ENCODE results near the gene MTAP.

The MTAP gene

GRCh38 chr9:21853414-21853813, 51.0 kb downstream of the MTAP start:
- no peak for DNase-seq (ENCODE audit: low spot score)

DNA sequence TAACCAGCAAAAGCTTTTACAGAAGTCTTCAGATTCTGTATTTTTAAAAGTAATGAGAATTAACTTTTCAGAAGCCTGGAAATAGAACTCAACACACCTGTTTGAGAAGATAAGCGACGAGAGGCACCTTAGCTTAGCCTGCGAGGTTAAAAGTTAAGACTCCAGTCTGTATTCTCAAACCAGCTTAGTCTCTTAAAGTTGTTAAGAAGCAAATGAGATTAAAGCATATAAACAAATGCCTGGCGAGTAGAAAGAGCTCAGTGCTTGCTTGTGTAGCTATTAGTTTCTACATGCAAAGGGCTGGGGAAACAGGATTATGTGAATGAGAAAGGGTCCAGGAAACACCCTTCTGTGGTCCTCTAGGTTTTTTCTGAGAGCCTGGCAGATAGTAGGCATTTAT, 51.7 kb downstream of the MTAP start:
- DNase-seq (ENCODE audit: low spot score) = no peak

- no peak for DNase-seq (ENCODE audit: low spot score)
These were observed 52.2 kb downstream of the MTAP start for GRCh38 chr9:21854594-21854993.

DNA sequence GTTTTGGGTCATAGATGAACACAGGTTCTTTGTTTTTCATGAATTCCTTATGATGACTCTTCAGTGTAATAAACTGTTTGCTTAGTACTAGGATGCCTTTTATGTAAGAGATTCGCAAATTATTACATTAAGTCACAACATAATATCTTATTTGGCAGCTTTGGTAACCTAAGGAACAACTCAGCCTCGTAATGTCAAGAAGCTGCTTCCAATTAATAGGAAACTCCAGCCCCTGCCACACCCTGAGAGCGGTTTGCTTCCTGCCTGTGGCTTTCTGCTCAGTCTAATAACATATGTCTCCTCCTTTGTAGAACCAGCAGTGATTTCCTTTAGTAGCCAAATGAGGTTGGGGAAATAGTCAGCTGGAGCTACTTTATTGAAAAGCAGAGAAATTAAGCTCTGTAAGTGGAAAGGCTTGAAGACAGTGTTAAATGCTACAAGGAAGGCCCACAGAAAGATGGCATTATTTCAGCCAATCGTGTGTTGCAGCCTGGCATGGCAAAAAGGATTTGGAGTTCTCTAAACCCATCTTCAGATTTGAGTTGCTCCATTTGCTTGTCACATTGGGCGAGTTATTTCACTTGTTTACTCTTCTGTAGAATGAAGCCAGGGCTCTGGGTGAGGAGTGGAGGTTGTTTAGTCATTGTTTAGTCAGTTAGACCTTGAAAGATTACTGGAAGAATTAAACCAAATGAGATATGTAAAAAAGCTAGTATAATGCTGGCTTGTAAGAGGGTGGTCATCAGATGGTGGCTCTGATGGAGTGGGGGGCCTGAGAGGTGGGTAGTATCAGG, 54.1 kb downstream of the MTAP start:
- no peak for DNase-seq (ENCODE audit: low spot score)

DNA sequence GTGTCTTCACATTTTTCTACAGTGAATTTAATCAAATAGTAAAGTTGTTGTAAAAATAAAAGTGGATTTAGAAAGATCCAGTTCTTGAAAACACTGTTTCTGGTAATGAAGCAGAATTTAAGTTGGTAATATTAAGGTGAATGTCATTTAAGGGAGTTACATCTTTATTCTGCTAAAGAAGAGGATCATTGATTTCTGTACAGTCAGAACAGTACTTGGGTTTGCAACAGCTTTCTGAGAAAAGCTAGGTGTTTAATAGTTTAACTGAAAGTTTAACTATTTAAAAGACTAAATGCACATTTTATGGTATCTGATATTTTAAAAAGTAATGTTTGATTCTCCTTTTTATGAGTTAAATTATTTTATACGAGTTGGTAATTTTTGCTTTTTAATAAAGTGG, 60.4 kb downstream of the MTAP start:
- no peak for DNase-seq (ENCODE audit: low spot score)

GRCh38 chr9:21864505-21864904, 62.1 kb downstream of the MTAP start:
- no peak for DNase-seq (ENCODE audit: low spot score)

DNA sequence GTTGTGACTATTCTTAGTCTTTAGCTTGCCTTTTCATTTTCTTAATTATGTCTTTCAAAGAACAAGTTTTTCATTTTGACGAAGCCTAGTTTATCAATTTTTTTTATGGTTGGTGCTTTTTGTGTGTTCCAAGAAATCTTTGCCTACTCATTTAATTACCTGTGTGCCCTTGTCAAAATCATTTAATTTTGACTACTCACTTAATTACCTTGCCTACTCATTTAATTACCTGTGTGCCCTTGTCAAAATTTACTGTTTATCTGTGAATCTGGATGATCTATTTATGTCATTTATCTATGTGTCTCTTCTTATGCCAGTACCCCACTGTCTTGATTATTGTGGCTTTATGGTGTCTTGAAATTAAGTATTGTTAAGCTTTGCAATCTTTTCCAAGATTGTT, 63.9 kb downstream of the MTAP start:
- no peak for DNase-seq (ENCODE audit: low spot score)

GRCh38 chr9:21871256-21871975, 69.0 kb downstream of the MTAP start:
- no peak for DNase-seq (ENCODE audit: low spot score)

DNA sequence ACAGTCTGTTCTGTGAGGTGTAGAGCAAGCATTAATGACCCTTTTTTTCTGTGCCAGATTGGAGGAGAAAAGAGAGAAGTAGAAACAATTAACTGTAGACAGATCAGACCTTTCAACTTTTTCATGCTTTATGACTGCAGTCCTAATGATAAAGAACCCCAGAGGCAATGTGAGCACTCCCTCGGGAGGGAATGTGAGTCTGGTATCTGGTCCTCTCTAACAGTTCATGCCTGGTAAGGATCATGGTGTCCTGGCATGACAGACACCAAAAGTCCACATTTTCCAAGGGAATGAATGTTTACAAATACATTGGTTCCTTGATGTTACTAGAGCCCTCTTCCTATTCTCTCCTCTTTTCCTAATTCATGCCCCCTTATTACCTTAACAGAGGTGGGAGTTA, 70.3 kb downstream of the MTAP start:
- no peak for DNase-seq (ENCODE audit: low spot score)

- no peak for DNase-seq (ENCODE audit: low spot score)
These were observed 71.2 kb downstream of the MTAP start for GRCh38 chr9:21873540-21874221.

GRCh38 chr9:21875893-21876292, 73.5 kb downstream of the MTAP start:
- no peak for DNase-seq (ENCODE audit: low spot score)

- no peak for DNase-seq (ENCODE audit: low spot score)
These were observed 81.2 kb downstream of the MTAP start for GRCh38 chr9:21883642-21884041.

GRCh38 chr9:21889673-21890072, 87.2 kb downstream of the MTAP start:
- DNase-seq (ENCODE audit: low spot score) = no peak

GRCh38 chr9:21890696-21891095, 88.3 kb downstream of the MTAP start:
- no peak for DNase-seq (ENCODE audit: low spot score)

GRCh38 chr9:21901546-21901945, 99.1 kb downstream of the MTAP start:
- DNase-seq (ENCODE audit: low spot score) = no peak

- DNase-seq (ENCODE audit: low spot score) = no peak
These were observed 99.7 kb downstream of the MTAP start for GRCh38 chr9:21902136-21902535.

DNA sequence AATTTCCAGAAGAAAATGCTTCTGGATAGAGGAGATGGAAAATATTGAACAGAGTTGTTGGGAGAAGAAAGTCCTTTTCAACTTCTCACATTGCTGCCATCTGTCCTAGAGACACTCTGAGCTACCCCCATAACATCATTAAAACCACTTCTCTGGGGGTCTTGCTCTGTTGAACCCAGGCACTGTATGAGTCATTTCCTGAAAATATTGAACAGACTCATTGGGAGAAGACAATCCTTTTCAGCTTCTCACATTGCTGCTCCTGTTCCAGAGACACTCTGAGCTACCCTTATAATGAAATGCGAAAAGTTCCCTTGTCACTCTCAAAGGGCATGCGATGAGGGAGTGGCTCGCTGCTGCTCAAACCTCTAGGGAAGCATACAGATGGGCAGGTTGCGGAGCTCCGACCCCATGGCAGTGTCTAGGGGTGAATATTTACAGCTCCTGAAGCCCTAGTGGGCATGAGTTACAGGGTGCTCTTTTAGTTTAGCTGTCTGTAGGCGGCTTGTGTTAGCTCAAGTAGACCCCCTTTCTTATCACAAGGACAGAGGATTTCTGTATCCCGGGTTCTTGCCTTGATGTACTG, 101.0 kb downstream of the MTAP start:
- no peak for DNase-seq (ENCODE audit: low spot score)

DNA sequence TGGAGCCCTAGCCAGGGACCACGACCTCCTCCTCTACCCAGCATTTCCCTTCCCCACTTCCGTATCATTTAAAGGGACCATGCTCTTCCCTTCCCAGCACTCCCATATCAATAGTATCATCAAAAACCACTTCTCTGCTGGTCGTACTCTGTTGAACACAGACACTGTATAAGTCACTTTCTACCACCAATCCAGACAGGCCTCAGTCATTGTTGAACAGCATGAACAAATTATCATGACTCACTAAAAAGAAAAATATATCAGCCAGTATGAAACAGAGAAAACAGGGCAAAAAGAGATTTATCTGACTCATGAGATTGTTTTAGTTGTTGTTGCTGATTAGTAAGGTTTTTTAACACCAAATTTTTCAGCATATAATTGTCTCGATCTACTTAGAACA, 101.9 kb downstream of the MTAP start:
- no peak for DNase-seq (ENCODE audit: low spot score)

GRCh38 chr9:21904776-21905175, 102.3 kb downstream of the MTAP start:
- DNase-seq (ENCODE audit: low spot score) = no peak

- DNase-seq (ENCODE audit: low spot score) = no peak
These were observed 103.8 kb downstream of the MTAP start for GRCh38 chr9:21906213-21906612.

DNA sequence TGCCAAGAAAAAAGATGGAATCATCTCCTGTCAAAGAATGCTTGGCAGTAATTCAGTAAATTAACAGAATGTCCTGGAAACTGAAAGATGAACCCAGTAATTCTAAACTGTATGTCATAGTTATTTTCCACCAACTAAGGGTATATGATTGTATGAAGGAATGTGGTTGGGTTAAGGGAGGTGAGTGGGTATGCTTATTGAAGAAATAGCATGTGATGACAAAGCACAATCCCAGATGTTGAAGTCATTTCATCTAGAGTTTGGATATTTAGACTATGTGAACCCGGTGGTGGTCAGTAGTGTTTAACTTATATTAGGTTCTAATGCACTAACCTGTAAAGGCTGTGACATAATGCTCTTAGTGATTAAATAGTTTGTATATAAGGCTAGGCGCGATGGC, 104.4 kb downstream of the MTAP start:
- DNase-seq (ENCODE audit: low spot score) = no peak
